ENCODE results near the gene ORMDL2. TPM values are rescaled to one million over a fixed set of nuclear protein-coding genes. Genes with fewer than 3 reads are reported as not detected.
"Not testable (repeated sequence)": the region's sequence is repeated elsewhere in the genome, so short reads cannot be mapped to it uniquely, and the experiment has no call there.

ORMDL2 gene
- total RNA-seq, 1 donor from 2014 or later, result 26.2 TPM

- DNase-seq (ENCODE audit: low spot score), result no peak
Measured at GRCh38 chr12:55852740-55853139, 34.9 kb downstream of the ORMDL2 start.

DNA sequence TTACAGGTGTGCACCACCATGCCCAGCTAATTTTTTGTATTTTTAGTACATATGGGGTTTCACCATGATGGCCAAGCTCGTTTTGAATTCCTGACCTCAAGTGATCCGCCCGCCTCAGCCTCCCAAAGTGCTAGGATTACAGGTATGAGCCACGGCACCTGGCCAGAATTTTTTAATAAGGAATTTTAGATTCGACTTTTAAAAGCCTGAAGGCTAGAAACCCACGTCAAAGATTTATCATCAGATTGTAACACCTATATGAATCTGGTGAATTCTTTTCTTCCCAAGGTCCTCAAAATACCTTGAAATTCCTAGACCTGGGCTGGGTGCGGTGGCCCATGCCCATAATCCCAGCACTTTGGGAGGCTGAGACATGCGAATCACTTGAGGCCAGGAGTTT is 43.6 kb downstream of the ORMDL2 start:
- no peak for DNase-seq (ENCODE audit: low spot score)

DNA sequence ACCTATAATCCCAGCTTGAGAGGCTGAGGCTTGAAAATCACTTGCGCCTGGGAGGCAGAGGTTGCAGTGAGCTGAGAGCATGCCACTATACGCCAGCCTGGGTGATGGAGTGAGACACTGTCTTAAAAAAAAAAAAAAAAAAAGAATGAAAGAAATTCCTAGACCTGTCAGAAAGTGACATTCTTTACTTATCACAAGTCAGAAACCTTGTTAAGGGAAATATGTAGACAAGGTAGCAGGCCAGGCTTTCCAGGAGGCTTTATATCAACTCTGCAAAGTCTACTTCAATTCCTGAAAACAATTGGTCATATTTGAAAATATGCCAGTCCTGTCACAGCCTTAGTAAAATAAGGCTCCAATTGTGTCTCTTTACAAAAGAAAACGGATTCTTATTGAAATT is 44.0 kb downstream of the ORMDL2 start:
- no peak for DNase-seq (ENCODE audit: low spot score)

DNA sequence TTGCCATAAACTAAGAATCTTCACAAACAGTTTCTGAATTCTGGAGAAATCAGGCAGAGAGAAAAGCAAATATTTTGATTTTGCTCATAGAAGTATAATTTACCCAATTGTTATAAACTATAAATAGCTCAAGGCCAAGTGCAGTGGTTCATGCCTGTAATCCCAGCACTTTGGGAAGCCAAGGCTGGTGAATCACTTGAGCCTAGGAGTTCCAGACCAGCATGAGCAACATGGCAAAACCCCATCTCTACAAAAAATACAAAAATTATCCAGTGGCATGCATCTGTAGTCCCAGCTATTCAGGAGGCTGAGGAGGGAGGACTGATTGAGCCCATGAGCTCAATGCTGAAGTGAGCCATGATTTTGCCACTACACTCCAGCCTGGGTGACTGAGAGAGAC is 44.4 kb downstream of the ORMDL2 start:
- DNase-seq (ENCODE audit: low spot score), result no peak

DNA sequence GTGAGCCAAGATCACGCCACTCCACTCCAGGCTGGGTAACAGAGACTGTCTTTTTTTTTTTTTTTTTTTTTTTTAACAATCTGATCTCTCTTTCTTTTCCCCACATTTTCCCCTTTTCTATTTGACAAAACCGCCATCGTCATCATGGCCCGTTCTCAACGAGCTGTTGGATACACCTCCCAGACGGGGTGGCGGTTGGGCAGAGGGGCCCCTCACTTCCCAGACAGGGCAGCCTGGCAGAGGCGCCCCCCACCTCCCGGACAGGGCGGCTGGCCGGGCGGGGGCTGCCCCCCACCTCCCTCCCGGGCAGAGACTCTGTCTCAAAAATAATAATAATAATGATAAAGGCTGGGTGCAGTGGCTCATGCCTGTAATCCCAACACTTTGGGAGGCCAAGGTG is 45.1 kb downstream of the ORMDL2 start:
- DNase-seq (ENCODE audit: low spot score), result not testable (repeated sequence)

DNA sequence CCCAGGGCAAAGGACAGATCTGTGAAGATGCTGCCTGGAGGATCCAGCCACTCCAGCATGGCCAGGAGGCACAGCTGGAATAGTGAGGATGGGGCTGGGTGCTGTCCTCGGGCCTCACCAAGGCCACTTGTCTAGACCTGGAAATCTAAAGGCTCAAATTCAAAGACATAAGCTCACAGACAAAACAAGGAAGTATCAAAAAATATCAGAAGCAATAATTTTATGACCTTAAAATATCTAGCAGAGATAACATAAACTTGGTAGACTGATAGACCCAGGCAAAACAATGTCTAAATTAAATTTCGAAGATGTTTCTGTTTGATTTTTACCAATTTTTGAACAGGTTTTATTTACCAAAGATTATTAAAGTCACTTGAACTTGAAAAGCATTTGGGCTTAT is 47.5 kb downstream of the ORMDL2 start:
- no peak for DNase-seq (ENCODE audit: low spot score)

- DNase-seq (ENCODE audit: low spot score), result not testable (repeated sequence)
Measured at GRCh38 chr12:55866454-55867004, 48.7 kb downstream of the ORMDL2 start.

Other genes with a start within 250 kb of the ORMDL2 start
- 0.48 TPM for gene OR2AP1, start 245.6 kb upstream of the ORMDL2 start, total RNA-seq (ENCODE audit: insufficient read depth, low replicate concordance)
- gene OR10P1, start 181.1 kb upstream of the ORMDL2 start, total RNA-seq (ENCODE audit: insufficient read depth, low replicate concordance), result not detected
- 66.2 TPM for gene ITGA7, start 110.1 kb upstream of the ORMDL2 start, total RNA-seq (ENCODE audit: insufficient read depth, low replicate concordance)
- gene BLOC1S1, start 102.0 kb upstream of the ORMDL2 start, total RNA-seq (ENCODE audit: insufficient read depth, low replicate concordance), result 67.4 TPM
- 42.9 TPM for gene RDH5, start 97.6 kb upstream of the ORMDL2 start, total RNA-seq (ENCODE audit: insufficient read depth, low replicate concordance)
- gene CD63, start 89.0 kb upstream of the ORMDL2 start, total RNA-seq (ENCODE audit: insufficient read depth, low replicate concordance), result 1,689 TPM
- 3.1 TPM for gene GDF11, start 74.9 kb upstream of the ORMDL2 start, total RNA-seq (ENCODE audit: insufficient read depth, low replicate concordance)
- 83.1 TPM for gene SARNP, start 317 bp upstream of the ORMDL2 start, total RNA-seq (ENCODE audit: insufficient read depth, low replicate concordance)
- gene DNAJC14, start 11.5 kb downstream of the ORMDL2 start, total RNA-seq (ENCODE audit: insufficient read depth, low replicate concordance), result 40.9 TPM
- gene MMP19, start 24.9 kb downstream of the ORMDL2 start, total RNA-seq (ENCODE audit: insufficient read depth, low replicate concordance), result 16.1 TPM
- 12.5 TPM for gene PYM1, start 109.9 kb downstream of the ORMDL2 start, total RNA-seq (ENCODE audit: insufficient read depth, low replicate concordance)
- gene DGKA, start 113.1 kb downstream of the ORMDL2 start, total RNA-seq (ENCODE audit: insufficient read depth, low replicate concordance), result 37.8 TPM
- 13.7 TPM for gene PMEL, start 148.0 kb downstream of the ORMDL2 start, total RNA-seq (ENCODE audit: insufficient read depth, low replicate concordance)
- 16.6 TPM for gene CDK2, start 148.8 kb downstream of the ORMDL2 start, total RNA-seq (ENCODE audit: insufficient read depth, low replicate concordance)
- 37.6 TPM for gene RAB5B, start 156.0 kb downstream of the ORMDL2 start, total RNA-seq (ENCODE audit: insufficient read depth, low replicate concordance)
- 43.8 TPM for gene SUOX, start 179.2 kb downstream of the ORMDL2 start, total RNA-seq (ENCODE audit: insufficient read depth, low replicate concordance)
- gene IKZF4, start 203.0 kb downstream of the ORMDL2 start, total RNA-seq (ENCODE audit: insufficient read depth, low replicate concordance), result 4.3 TPM
- gene RPS26, start 223.9 kb downstream of the ORMDL2 start, total RNA-seq (ENCODE audit: insufficient read depth, low replicate concordance), result 76.8 TPM